ELR (cell line): ENCODE measurements around the gene NUDC.
"Not testable (repeated sequence)": the region's sequence is repeated elsewhere in the genome, so short reads cannot be mapped to it uniquely, and the experiment has no call there.

Experiments
- DNase-seq: peaks from one replicate; pipeline ENCODE4 v3.0.0-alpha.2; 2015; ENCODE audit warnings: low read depth

NUDC gene

GRCh38 chr1:26911399-26912146, 10.0 kb upstream of the NUDC start:
- no peak for DNase-seq

DNA sequence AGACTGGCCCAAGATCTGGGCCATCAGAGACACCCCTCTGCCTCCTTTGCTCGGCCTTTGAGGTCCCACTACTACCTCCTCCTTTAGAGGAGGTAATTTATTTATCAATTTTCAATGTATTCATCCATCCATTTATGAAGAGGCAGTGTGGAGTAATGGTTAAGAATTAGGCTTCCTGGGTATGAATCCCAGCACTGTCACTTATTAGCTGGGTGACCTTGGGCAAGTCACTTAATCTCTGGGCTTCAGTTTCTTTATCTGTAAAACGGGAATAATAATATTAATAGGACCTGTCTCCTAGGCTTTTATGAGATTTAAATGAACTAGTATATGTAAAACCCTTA, 9.4 kb upstream of the NUDC start:
- no peak for DNase-seq

DNA sequence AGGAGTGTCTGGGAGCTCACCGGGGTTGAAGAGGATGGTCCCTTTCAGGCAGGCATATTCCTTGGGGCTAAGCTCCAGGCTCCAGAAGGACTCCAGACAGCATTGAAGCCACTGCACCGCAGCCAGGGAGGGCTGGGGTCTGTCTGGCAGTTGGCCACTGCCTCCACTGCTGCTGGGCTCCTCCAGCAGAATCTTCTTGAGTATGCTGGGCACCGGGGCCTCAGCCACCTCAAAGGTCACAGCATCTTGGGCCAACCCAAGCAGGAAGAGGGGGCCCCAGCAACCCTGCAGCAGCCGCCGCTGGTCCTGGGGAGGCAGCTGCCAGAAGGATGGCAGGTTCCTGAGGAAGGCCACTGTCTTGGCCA, 8.2 kb upstream of the NUDC start:
- DNase-seq, result no peak

DNA sequence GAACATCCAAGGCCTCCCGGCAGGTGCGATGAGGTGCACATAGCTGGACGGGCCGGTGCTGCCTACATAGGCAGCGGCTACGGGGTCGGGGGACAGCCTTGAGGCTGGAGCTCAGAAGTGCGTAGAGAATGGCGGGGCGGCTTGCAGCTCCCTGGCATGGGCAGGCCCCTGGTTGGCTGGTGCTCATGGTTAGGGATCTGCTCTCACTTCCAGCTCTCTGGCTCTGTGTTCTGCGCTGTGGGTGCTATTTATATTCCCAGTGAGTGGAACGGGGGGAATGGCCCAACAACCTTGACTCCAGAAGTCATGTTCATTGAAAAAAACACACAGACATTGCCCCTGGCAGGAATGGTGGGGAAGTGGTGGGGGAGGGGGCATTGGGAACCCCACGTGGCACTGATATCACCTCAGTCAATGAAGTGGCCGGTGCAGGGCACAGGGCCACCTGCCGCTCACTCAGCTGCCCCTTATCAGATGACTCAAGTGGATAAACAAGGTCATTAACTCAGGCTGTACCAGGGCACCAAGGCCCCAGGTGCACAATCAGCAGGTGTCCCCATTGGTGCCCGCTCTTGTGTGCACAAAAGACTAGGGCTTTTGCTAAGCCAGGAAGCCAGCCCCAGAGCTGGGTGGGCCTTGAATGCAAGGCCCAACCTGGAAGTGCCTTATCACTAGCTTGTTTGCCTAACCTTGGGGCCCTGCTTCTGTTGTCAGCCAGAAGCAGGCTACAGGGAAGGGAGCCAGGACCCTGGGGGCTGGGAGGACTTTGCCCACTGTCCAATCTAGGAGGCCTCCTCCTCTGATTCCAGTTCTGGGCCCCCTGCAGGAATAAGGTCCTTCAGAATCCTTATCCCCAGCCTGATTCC, 7.6 kb upstream of the NUDC start, which contains the start of gene NR0B2:
TSS of gene NR0B2 (minus strand) at position 222 of the 866 bp plus-strand sequence. CDS start at position 187, 35 bp downstream.
- DNase-seq, result no peak

DNA sequence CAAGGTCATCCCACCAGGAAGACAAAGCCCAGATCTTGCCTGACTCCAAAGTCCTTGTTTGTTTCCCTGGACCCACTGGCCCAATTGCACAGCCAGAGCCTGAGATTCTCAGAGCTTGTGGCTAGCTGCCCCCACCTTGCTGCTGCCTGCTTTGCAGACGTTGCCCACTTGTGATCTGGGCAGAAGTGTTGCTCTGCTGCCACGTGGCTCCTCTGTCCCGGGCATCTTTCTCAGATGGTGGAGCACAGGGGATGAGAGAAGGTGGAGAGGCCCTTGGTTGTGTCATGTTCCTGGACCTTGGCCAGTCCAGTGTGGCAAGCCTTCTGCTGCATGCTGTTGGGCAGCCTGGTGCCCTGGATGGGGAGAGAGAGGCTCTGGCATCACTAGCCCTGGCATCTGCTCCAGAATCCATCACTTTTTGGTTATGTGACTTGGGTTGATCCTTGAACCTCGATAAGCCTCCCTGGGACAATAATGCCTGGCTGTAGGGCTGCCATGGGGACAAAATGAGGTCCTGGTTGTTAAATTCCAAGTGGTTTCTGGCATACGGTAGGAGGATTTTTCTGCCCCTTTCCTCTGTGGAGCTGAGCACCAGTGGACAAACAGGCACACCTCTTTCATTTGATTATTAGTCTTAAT, 6.2 kb upstream of the NUDC start:
- no peak for DNase-seq

DNA sequence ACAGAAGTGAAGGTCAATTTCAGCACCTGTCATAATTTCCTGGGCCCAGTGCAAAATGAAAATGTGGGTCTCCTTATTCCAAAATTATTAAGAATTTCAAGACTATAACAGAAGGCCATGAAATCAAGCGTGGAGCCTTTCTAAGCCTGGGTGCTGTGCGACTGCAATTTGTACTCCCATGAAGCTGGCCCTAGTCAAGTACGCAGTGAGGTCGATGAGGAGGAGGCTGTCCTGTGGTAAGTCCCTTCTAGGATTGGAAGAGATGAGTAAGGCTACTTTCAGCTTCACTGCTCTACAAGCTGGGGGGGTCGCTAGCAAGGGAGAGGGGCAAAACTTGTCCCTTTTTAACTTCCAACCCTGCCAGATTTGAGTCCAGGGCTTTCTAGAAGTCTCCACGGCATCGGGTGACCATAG, 410 bp upstream of the NUDC start:
- DNase-seq, result no peak

DNA sequence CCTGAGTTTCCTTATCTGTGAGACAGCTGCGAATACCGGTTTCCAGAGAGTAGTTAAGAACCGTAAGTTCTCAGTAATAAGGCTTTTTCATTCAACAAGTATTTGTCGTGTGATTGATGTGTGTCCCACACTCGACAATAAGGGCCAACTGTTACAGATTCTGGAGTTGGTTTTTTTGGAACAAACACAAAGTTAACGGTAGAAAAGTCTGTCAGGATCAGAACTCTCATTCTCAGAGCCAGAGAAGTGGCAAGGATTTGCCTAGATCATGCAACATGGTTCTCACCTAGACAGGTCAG, 837 bp downstream of the NUDC start:
- no peak for DNase-seq

GRCh38 chr1:26922901-26923300, 1.4 kb downstream of the NUDC start:
- peak; percentile 32 for DNase-seq

DNA sequence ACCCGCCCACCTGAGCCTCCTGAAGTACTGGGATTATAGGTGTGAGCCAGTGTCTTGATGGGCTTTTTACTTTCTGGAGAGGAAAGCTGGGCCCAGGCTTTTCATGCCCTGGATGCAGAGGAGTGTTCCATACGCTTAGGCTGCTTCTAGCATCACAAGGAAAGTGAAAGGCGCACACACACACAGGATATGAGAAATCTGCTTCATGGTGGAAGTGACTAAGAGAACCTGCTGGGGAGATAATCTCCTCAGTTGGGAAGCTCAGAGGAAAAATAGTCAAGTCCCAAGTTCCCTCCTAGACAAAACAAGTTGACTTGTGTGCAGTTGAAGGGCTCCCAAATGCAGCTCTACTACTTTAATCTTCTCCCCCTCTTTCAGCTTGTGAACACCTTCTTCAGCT, 2.2 kb downstream of the NUDC start:
- DNase-seq, result peak; percentile 89

DNA sequence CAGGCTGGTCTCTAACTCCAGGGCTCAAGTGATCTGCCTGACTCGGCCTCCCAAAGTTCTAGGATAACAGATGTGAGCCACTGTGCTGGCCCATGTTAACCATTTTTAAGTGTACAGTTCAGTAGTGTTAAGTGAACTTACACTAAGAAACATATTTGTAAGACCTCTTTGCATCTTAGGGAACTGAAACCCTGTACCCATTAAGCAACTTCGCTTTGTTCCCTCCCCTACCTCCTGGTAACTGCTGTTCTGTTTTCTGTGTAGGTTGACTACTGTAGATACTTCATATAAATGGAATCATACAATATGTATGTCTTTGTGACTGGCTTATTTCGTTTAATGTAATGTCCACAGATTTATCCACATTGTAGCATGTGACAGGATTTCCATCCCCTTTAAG, 11.0 kb downstream of the NUDC start:
- DNase-seq, result no peak

DNA sequence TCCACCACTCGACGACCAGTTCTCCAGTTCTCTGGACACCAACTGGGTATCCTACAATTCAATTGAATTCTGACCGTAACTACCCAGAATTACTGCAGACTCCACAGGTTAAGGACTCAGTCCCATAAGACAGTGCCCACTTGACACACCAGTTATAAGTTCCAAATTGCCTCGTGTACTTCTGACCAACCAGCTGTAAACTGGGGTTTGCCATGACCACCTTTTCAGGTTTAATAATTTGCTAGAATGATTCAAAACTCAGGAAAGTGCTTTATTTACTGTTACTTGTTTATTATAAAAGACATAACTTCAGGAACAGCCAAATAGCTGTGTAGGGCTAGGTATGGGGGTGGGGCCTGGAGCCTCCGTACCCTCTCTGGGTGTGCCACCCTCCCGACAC, 15.3 kb downstream of the NUDC start:
- no peak for DNase-seq

DNA sequence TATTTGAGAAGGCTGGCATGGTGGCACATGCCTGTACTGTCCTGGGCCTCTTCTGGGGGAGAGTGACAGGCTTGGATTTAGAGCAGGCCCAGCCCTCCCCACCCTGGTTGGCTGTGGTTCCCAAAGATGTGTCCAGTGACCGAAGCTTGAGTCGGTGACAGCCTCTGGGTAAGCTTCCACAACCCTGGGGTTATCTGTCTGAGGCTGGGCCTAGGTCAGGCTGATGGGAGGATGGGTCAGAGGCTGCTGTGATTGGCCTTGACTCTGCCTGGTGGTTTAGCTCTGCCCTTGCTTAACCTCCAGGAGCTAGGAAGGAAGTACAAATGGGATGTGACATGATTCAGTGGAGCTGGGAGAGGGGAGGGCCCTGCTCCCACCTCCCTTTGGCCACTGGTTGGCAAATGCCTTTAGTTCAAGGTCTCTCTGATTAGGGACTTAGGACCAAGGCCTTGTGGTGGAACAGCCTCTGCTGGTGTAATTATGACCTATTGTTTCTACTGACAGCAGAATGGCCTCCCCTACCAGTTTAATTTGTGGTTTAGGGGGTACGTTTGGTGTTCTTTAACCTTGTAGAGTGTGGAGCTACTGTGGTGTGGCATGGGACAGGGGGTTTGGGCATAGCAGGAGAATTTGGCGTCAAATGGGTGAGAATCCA, 16.6 kb downstream of the NUDC start:
- DNase-seq, result no peak

GRCh38 chr1:26938659-26939025, 17.1 kb downstream of the NUDC start:
- no peak for DNase-seq

GRCh38 chr1:26941311-26941710, 19.8 kb downstream of the NUDC start:
- DNase-seq, result no peak

DNA sequence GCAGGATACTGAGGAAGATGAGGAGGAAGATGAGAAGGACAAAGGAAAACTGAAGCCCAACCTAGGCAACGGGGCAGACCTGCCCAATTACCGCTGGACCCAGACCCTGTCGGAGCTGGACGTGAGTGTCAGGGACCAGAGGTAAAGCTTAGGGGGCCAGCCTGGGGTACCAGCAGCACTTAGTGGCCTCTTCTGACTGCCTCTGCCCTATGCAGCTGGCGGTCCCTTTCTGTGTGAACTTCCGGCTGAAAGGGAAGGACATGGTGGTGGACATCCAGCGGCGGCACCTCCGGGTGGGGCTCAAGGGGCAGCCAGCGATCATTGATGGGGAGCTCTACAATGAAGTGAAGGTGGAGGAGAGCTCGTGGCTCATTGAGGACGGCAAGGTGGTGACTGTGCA, 21.1 kb downstream of the NUDC start:
- no peak for DNase-seq

DNA sequence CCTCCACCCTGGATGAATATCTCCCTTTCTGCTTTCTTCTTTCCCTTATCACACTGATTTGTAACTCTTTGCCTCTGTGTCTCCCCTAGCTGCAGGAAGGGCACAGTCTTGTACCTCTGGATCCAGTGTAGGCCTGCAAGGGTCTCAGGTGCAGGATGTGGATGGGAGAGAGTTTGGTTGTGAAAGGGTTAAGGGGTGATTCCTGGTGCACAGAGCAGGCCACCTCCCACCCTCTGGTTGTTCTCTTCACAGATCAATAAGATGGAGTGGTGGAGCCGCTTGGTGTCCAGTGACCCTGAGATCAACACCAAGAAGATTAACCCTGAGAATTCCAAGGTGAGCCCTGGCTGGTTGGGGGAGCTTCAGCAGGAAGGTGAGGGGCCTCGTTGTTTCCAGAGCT, 23.6 kb downstream of the NUDC start:
- no peak for DNase-seq

DNA sequence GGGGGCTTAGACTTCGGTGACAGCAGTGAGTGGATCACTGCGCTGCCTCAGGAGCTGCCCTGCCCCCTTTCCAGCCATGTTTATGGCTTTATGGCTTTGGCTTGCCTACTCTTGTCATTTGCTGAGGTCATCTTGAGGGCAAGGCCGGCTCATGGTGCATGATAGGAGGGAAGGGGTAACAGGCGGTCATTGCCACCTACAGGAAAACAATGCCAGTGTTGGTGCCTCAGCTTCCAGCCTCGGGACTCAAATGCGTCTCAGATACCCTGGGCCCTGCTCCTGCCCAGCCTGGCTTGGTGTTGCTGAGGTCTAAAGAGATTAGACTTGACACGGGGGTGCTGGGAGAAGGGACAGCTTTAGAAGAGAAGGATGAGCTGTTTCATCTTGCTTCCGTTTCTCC, 24.2 kb downstream of the NUDC start:
- DNase-seq, result no peak

DNA sequence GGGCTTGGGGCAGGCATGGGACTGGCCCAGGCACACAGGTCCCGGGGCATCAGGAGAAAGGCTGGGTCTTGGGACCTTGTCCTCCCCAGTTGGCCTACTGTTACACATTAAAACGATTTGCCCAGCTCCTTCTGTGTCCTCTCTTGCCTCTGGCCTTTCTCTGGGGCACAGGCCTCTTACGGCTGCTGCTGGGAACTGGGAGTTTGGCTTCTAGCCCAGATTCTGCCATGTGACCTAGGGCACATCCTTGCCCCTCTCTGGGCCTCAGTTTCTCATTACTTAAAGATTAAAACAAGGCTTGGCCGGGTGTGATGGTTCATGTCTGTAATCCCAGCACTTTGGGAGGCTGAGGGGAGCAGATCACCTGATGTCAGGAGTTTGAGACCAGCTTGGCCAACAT, 24.7 kb downstream of the NUDC start:
- no peak for DNase-seq

GRCh38 chr1:26948725-26949057, 27.1 kb downstream of the NUDC start:
- DNase-seq, result not testable (repeated sequence)

DNA sequence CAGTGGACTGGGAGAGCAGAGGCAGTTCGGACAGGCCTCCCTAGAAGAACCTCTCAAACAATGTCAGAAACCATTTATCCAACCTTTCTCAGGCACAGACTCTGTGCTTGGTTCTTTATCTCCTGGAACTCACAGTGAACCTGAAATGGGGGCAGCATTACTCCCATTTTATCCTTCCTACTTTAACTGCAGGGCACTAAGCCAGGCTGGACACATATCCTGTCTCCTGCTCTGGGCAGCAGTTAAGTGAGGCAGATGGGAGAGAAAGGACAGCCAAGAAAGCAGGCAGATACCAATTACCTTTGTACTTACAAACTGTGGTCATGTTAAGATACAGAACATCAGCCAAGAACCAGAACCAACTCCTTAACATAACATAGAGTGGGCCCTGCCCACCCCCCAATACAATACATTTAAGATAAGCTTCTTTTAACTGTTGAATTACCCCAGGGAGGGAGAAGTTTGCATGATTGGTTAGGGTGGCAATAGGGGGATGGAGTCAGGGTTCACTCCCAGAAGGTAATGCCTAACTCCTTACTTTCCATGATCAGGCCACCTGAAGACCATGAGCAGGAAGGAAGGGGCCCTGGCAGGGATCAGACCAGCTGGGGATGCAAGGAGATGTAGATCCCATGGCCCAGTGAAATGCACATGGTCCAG, 27.9 kb downstream of the NUDC start:
- no peak for DNase-seq

DNA sequence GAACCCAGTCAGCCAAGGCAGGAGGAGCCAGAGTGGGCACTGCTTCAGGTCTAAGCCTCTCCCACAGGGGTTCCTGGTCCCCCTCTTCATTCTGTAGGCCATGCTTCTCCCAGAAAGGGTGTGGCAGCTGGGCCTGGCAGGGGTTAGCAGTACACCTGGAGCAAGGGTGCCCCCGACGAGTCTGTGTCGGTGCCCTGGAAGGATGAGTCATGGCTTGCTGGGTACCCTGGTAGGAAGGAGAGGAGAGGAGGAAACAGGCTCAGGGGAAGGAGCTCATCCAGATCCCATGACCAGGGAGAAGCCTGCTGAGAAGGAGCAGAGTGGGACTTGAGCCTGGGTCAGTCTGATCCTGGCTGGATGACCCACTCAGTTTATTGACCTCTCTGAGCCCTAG, 28.4 kb downstream of the NUDC start:
- peak; percentile 31 for DNase-seq

DNA sequence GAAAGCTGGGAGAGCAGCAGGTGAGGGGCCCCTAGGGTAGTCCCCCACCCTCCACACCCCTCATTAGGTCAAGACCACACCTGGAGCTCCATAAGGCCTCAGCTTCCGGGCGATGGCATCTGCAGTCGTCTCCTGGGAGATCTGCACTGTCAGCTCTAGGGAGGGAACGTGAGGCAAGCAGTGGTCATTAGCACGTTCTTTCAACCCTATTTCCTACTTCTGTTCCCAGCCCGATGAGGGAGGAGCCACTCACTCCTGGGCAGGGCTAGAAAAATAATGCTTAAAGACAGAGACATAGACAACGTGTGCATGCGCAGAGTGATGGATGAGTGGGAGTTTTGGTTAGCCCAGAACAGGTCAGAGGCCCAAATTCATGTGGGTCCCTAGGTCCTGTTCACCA, 29.1 kb downstream of the NUDC start:
- no peak for DNase-seq
